IPS-20b (cell line): ENCODE data around the gene SEC24C.
"Not testable (repeated sequence)": the region's sequence is repeated elsewhere in the genome, so short reads cannot be mapped to it uniquely, and the experiment has no call there.

Experiments used
- H3K27ac ChIP-seq: one replicate; pipeline ENCODE4 v1.5.1; 2013; ENCODE audit warnings: low read length
- H3K27me3 ChIP-seq: 2 replicates; pipeline ENCODE4 v1.6.1; 2013; ENCODE audit warnings: mild to moderate bottlenecking, low read length, inconsistent platforms; ENCODE audit not compliant: insufficient read depth
- H3K36me3 ChIP-seq: 2 replicates; pipeline ENCODE4 v1.6.1; 2013; ENCODE audit warnings: low read depth, mild to moderate bottlenecking, inconsistent platforms, low read length, moderate library complexity; ENCODE audit not compliant: insufficient read depth
- H3K4me1 ChIP-seq: 2 replicates; pipeline ENCODE4 v1.6.1; 2013; ENCODE audit warnings: mild to moderate bottlenecking, control low read depth, inconsistent platforms, low read length, moderate library complexity; ENCODE audit not compliant: insufficient read depth
- H3K4me3 ChIP-seq: 2 replicates; pipeline ENCODE4 v1.5.1; 2013; ENCODE audit warnings: mild to moderate bottlenecking, low read length, inconsistent platforms
- H3K9ac ChIP-seq: 2 replicates; pipeline ENCODE4 v1.6.1; 2013; ENCODE audit warnings: low read depth, mild to moderate bottlenecking, inconsistent platforms, low read length, moderate library complexity
- H3K9me3 ChIP-seq: 2 replicates; pipeline ENCODE4 v1.6.1; 2013; ENCODE audit warnings: mild to moderate bottlenecking, low read depth, low read length, inconsistent platforms; ENCODE audit not compliant: insufficient read depth

The SEC24C gene

DNA sequence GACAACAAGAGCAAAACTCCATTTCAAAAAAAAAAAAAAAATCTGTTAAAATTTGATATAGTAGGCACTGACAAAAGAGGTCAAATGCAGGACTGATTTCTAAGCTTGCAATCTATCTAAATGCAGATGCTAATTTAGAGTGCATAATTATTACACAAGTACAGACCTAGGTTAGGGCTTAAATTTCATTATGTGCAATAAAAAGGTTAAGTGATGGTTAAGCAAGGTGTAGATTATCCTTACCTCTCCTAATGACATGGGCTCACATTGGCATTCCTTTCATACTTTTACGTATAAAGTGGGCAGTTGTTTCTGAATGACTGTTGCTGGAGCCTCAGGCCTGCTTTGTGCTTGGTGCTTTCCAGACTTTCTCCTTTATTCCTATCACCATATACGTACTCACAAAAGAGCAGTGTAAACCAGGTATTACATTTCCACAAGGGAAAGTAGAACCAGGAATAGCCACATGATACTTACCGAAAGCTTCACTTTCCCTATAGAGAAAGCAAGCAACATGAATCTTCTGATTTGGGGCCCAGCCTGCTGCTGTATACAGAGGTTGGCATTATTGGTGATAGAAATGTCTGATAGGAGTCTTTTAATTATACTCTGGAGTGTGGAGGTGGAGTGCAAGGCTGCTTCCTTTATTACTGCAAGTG, 35.5 kb downstream of the SEC24C start:
- H3K27me3 ChIP-seq, result no peaks in the 10 kb centered on the region
- H3K36me3 ChIP-seq, result peaks cover 42% of the 10 kb centered on the region
- peaks cover 10% of the 10 kb centered on the region; the same call in 1 of the 2 replicates for H3K4me1 ChIP-seq
- no peaks in the 10 kb centered on the region for H3K9me3 ChIP-seq
- no peak overlapping the region for H3K9ac ChIP-seq
- no peak overlapping the region for H3K4me3 ChIP-seq
- no peak overlapping the region for H3K27ac ChIP-seq

- no peak overlapping the region for H3K9ac ChIP-seq
- no peaks in the 10 kb centered on the region for H3K9me3 ChIP-seq
- H3K4me3 ChIP-seq, result no peak overlapping the region; the same call in 1 of the 2 replicates
- peaks cover 40% of the 10 kb centered on the region for H3K36me3 ChIP-seq
- H3K27ac ChIP-seq, result no peak overlapping the region
- H3K27me3 ChIP-seq, result no peaks in the 10 kb centered on the region
- H3K4me1 ChIP-seq, result peaks cover 10% of the 10 kb centered on the region; the same call in 1 of the 2 replicates
These were observed 36.1 kb downstream of the SEC24C start for GRCh38 chr10:73780301-73780700.

DNA sequence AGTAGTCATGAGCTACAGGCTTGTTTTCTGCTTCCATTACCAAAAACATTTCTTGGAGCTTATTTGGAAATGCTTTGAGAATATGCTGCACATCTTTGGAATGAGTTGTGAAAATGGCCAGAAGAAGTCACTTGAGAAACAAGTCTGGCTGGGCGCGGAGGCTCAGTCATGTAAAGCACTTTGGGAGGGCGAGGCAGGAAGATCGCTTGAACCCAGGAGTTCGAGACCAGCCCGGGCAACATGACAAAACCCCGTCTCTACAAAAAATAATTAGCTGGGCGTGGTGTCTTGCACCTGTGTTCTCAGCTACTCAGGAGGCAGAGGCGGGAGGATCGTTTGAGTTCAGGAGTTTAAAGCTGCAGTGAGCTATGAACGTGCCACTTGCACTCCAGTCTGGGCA, 36.8 kb downstream of the SEC24C start:
- Histone ChIP-seq H3K9ac (peak overlapping the region; percentile 96; the same call in 1 of the 2 replicates), H3K4me1 (peaks cover 10% of the 10 kb centered on the region; the same call in 1 of the 2 replicates), H3K36me3 (peaks cover 33% of the 10 kb centered on the region), H3K27me3 (no peaks in the 10 kb centered on the region), H3K27ac (no peak overlapping the region), H3K9me3 (no peaks in the 10 kb centered on the region), H3K4me3 (peak overlapping the region; percentile 96)

DNA sequence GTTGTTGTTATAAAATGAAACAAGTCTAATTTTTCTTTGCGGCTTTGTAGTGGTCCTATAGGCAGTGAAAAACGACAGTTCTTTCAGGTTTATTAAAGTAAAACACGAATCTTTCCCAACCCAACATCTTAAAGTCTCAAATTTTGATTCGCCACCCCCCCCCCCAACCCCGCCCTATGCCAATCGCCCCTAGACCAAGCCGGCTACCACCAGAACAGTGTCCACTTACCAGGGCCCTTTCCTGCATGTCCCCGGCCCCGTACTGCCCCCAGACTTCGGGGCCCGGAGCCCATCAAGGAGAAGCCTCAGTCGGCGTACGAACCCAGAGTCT, 37.3 kb downstream of the SEC24C start:
- Histone ChIP-seq H3K9me3 (no peaks in the 10 kb centered on the region), H3K4me1 (peaks cover 11% of the 10 kb centered on the region), H3K36me3 (peaks cover 33% of the 10 kb centered on the region), H3K27me3 (no peaks in the 10 kb centered on the region), H3K4me3 (peak overlapping the region; percentile 96), H3K27ac (peak overlapping the region; percentile 80), H3K9ac (peak overlapping the region; percentile 96; the same call in 1 of the 2 replicates)

- Histone ChIP-seq H3K27ac (peak within 1 kb of the TSS; percentile 80), H3K9ac (peak within 1 kb of the TSS; percentile 96), H3K4me1 (peaks cover 13% of the 10 kb centered on the region)
These were observed 37.9 kb downstream of the SEC24C start, which contains the start of gene CHCHD1 for GRCh38 chr10:73781879-73782748. TSS of gene CHCHD1 (plus strand) at chr10:73782048. CDS start at chr10:73782076, 28 bp downstream.

DNA sequence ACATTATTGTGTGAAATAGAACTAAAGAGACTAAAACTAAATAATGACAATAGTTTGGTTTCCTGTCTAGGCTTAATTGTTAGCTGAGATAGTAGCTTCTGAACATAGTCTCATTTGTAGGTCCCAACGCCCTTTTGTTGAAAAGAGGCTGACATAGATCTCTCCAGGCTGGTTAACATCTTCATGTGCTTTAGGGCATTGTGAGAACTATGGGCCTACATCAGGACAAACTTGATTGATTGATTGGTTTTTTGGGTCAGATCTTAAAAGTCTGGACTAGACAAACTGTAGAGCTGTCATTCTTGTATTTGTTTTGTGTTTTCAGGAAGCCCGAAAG, 38.5 kb downstream of the SEC24C start:
- H3K4me3 ChIP-seq, result peak overlapping the region; percentile 96
- H3K27me3 ChIP-seq, result no peaks in the 10 kb centered on the region
- H3K9me3 ChIP-seq, result no peaks in the 10 kb centered on the region
- peaks cover 26% of the 10 kb centered on the region for H3K36me3 ChIP-seq
- H3K4me1 ChIP-seq, result peaks cover 13% of the 10 kb centered on the region
- H3K27ac ChIP-seq, result no peak overlapping the region
- H3K9ac ChIP-seq, result peak overlapping the region; percentile 96; the same call in 1 of the 2 replicates

More at GRCh38 chr10:73781879-73782748, 37.9 kb downstream of the SEC24C start, which contains the start of gene CHCHD1:
- Histone ChIP-seq H3K27me3 (no peaks in the 10 kb centered on the region), H3K9me3 (no peaks in the 10 kb centered on the region), H3K4me3 (peak within 1 kb of the TSS; percentile 96), H3K36me3 (peaks cover 29% of the 10 kb centered on the region)

GRCh38 chr10:73785211-73785720, 41.1 kb downstream of the SEC24C start, which contains the start of gene ZSWIM8:
TSS of gene ZSWIM8 (plus strand) at chr10:73785606. CDS start at chr10:73785879, 273 bp downstream.
- Histone ChIP-seq H3K4me3 (peak within 1 kb of the TSS; percentile 91), H3K27me3 (no peaks in the 10 kb centered on the region), H3K36me3 (peaks cover 11% of the 10 kb centered on the region), H3K27ac (no peak within 1 kb of the TSS), H3K4me1 (peaks cover 13% of the 10 kb centered on the region), H3K9me3 (no peaks in the 10 kb centered on the region), H3K9ac (peak within 1 kb of the TSS; percentile 76; the same call in 1 of the 2 replicates)

DNA sequence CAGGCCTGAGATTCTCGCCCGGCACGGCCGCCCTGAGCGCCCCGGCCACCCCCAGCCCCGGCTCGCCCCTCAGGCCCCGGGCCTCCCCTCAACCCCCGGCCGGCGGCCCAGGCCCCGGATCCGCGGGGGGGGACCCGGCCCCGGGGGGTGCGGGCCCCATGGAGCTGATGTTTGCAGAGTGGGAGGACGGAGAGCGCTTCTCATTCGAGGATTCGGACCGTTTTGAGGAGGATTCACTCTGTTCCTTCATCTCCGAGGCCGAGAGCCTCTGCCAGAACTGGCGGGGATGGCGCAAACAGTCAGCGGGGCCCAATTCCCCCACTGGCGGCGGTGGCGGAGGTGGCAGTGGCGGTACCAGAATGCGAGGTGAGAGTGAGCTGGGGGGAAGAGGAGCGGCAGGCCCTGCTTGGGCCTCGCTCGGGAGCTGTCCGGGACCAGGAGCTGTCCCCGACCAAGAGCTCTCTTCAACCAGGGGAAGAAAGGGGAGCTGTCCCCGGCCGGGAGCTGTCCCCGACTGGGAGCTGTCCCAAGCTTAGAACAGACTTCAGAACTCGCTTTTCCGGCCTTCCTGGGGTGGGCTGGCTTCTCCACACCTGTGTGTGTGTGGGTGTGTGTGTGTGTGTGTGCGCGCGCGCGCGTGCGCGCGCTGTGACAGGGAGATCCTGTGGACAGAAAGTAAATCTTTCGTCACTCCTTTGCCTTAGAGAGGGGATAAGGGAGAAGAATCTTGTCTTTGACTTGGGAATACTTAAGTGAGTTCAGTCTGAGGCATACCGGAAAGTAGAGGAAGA, 41.7 kb downstream of the SEC24C start:
- peaks cover 10% of the 10 kb centered on the region for H3K4me1 ChIP-seq
- H3K9ac ChIP-seq, result peak overlapping the region; percentile 76; the same call in 1 of the 2 replicates
- no peaks in the 10 kb centered on the region for H3K27me3 ChIP-seq
- no peak overlapping the region for H3K27ac ChIP-seq
- no peaks in the 10 kb centered on the region for H3K9me3 ChIP-seq
- peak overlapping the region; percentile 91 for H3K4me3 ChIP-seq
- peaks cover 15% of the 10 kb centered on the region for H3K36me3 ChIP-seq

GRCh38 chr10:73786512-73786885, 42.3 kb downstream of the SEC24C start:
- H3K9me3 ChIP-seq, result no peaks in the 10 kb centered on the region
- H3K27ac ChIP-seq, result no peak overlapping the region
- peak overlapping the region; percentile 76; the same call in 1 of the 2 replicates for H3K9ac ChIP-seq
- peaks cover 10% of the 10 kb centered on the region for H3K4me1 ChIP-seq
- peak overlapping the region; percentile 91 for H3K4me3 ChIP-seq
- H3K36me3 ChIP-seq, result peaks cover 21% of the 10 kb centered on the region
- no peaks in the 10 kb centered on the region for H3K27me3 ChIP-seq

GRCh38 chr10:73787031-73787800, 43.0 kb downstream of the SEC24C start:
- H3K4me3 ChIP-seq, H3K9ac ChIP-seq, H3K9me3 ChIP-seq, H3K27me3 ChIP-seq, H3K4me1 ChIP-seq, H3K27ac ChIP-seq: not testable (repeated sequence)
- H3K36me3 ChIP-seq, result peaks cover 28% of the 10 kb centered on the region
